SK-N-SH treated with all-trans-retinoic acid at 6 μM for 48 hours (cell line): Measurements from ENCODE around the gene RAB5B.

Source experiments
- ARNTL ChIP-seq: fragments of 450-650 bp; formaldehyde crosslinking; IDR thresholded peaks from 2 replicates; pipeline ENCODE4 v1.5.0; 2020; ENCODE audit warnings: low read depth, mild to moderate bottlenecking, moderate library complexity, borderline replicate concordance
- CSDC2 ChIP-seq: fragments of 250-450 bp; sonication (Bioruptor Pico); IDR thresholded peaks from 2 replicates; pipeline ENCODE4 v1.5.0; 2020; ENCODE audit warnings: mild to moderate bottlenecking, moderate library complexity
- ISL1 ChIP-seq: fragments of 250-450 bp; sonication (Bioruptor Pico); IDR thresholded peaks from 2 replicates; pipeline ENCODE4 v2.1.2; 2022; ENCODE audit warnings: mild to moderate bottlenecking, moderate library complexity
- OSR1 ChIP-seq: fragments of 250-450 bp; sonication (Bioruptor Pico); IDR thresholded peaks from 2 replicates; pipeline ENCODE4 v1.8.0; 2022; ENCODE audit warnings: moderate library complexity, mild to moderate bottlenecking, inconsistent platforms
- TCF4 ChIP-seq: fragments of 250-450 bp; sonication (Bioruptor Pico); IDR thresholded peaks from 2 replicates; pipeline ENCODE4 v1.8.0; 2021; ENCODE audit warnings: mild to moderate bottlenecking, moderate library complexity, borderline replicate concordance
- TOX ChIP-seq: fragments of 250-450 bp; sonication (Bioruptor Pico); IDR thresholded peaks from 2 replicates; pipeline ENCODE4 v1.8.0; 2021; ENCODE audit warnings: mild to moderate bottlenecking, moderate library complexity, borderline replicate concordance
- ZFP3 ChIP-seq: fragments of 250-450 bp; sonication (Bioruptor Pico); IDR thresholded peaks from 2 replicates; pipeline ENCODE4 v1.5.0; 2020; ENCODE audit warnings: mild to moderate bottlenecking, moderate library complexity
- ZNF70 ChIP-seq: fragments of 450-650 bp; formaldehyde crosslinking; IDR thresholded peaks from 2 replicates; pipeline ENCODE4 v1.5.0; 2020; ENCODE audit warnings: mild to moderate bottlenecking, moderate library complexity
- TF ChIP-seq, protein P1 (sequence below): fragments of 250-450 bp; sonication (Bioruptor Pico); IDR thresholded peaks from 2 replicates; pipeline ENCODE4 v1.8.0; 2020; ENCODE audit warnings: mild to moderate bottlenecking, moderate library complexity, borderline replicate concordance

DNA sequence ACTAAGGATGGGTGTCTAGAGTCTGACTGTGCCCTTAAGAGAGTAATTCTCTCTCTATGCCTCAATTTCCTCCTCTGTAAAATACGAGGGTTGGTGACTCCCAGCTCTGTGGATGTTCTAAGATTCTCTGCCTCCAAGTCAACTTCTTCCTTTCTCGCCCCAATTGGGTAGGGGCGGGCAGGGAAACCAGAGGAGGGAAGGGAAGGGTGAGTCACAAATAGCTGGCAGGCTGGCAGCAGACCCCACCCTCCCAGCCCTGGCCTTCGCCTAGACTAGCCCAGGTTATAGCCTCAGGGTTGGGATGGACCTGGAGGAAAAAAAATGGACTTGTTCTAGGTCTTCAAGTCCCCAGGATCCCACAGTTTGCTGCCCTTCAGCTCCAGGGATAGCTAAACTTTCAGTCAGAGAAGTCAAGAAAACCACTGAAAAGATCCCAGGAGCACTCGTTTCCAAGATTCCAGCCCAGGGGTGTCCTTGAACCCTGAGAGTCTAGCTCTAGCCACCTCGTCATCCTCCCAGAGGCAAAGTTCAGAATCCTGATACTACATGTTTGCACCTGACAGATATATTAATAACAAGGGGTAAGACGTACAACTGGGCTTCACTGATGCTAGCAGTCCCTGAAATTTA lies 40.6 kb upstream of the RAB5B start:
- TF ChIP-seq, protein P1, sequence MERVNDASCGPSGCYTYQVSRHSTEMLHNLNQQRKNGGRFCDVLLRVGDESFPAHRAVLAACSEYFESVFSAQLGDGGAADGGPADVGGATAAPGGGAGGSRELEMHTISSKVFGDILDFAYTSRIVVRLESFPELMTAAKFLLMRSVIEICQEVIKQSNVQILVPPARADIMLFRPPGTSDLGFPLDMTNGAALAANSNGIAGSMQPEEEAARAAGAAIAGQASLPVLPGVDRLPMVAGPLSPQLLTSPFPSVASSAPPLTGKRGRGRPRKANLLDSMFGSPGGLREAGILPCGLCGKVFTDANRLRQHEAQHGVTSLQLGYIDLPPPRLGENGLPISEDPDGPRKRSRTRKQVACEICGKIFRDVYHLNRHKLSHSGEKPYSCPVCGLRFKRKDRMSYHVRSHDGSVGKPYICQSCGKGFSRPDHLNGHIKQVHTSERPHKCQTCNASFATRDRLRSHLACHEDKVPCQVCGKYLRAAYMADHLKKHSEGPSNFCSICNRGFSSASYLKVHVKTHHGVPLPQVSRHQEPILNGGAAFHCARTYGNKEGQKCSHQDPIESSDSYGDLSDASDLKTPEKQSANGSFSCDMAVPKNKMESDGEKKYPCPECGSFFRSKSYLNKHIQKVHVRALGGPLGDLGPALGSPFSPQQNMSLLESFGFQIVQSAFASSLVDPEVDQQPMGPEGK = no peak
- TF ChIP-seq ZNF70 (CRISPR knock-in tag) (no peak), OSR1 (no peak), ZFP3 (CRISPR knock-in tag) (no peak), ARNTL (CRISPR knock-in tag) (no peak), CSDC2 (CRISPR knock-in tag) (no peak), TOX (no peak), ISL1 (no peak), TCF4 (no peak)
